Left renal cortex interstitium (tissue), 4 donors: Measurements from ENCODE around the gene ANKS1A. TPM values are rescaled to one million over a fixed set of nuclear protein-coding genes. Genes with fewer than 3 reads are reported as not detected.

Experiments
- DNase-seq, 4 donors: peaks; one replicate each; pipeline ENCODE4 v3.0.0-alpha.2; 2013; ENCODE audit warnings: low read depth in 4 of 4, low spot score in 2 of 4, missing footprints in 1 of 4
- polyA plus RNA-seq, 4 donors: library from polyadenylated mRNA; unstranded; fragments of 120-200 nt; gene quantifications; one replicate each; pipeline ENCODE4 v1.2.1, GENCODE V29; 2013; ENCODE audit not compliant: insufficient read length in 4 of 4

The ANKS1A gene
- polyA plus RNA-seq, 4 donors = 33.1 to 53.7 (median 43.2) TPM

DNA sequence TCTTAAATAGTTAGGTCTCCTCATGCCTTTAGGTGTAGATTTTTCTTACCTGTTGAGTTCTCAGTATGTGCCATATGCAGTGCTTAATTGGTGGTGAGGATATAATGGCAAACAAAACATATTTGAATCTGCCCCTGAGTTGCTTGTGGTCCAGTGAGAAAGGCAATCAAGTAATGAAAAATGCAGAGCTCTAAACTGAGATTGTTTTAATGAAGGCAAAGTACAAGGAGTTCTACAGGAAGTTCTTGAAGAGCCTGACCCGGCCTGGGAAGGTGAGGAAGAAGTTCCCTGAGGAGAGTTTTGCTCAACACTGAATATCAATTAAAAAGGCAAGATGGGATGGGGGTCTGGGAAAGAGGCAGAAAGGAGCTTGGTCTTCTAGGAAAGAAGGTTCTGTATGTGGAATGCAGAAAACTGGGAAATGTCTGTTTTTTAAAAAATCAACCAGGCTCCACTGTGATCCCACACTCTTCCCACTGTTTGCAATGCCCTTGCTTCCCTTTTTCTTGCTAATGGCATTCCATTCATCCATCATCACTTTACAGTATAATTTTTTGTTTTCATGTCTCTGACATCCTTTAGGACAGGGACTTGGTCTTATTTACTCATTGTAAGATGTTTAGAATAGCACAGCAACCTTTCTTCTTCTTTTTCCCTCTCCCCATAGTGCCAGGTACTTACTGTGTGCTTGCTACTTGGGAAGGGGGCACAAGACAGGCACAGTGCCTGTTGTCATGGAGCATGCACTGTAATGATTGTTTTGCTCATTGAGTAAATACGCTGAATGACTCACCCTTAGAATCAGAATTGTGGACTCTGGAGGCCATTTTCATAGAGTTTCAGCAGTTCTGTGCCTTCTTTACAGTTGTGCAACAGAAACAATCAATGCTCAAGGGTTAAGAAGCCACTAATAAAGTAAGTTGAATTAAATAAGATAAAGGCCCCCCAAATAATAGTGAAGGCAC lies 64.3 kb downstream of the ANKS1A start:
- DNase-seq = no peak

GRCh38 chr6:34955442-34955841 lies 66.4 kb downstream of the ANKS1A start:
- DNase-seq = no peak

DNA sequence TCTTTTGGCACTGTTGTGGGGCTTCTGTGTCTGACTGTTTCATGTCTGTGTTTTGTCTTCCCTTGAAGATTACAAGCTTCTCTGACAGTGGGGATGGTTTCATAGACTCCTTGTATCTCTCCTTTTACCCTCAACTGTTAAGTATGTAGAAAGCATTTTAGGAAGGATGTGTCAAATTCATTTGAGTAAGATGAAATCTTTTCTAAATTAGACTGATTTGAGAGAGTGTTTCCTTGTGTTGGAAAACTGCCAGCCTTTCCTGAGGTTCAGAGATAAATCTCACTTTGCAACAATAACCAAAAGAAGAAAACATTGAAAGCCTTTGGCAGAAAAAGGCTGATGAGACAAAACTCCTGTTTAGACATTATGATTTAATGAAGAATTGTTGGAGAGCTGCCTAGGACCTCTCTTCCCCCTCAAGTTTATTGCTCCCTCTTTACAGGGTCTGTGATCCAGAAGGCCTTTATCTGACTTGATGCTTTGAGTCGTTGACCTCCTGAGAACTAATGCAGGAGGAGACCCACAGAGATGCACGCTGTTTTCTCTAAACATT lies 68.3 kb downstream of the ANKS1A start:
- no peak for DNase-seq

DNA sequence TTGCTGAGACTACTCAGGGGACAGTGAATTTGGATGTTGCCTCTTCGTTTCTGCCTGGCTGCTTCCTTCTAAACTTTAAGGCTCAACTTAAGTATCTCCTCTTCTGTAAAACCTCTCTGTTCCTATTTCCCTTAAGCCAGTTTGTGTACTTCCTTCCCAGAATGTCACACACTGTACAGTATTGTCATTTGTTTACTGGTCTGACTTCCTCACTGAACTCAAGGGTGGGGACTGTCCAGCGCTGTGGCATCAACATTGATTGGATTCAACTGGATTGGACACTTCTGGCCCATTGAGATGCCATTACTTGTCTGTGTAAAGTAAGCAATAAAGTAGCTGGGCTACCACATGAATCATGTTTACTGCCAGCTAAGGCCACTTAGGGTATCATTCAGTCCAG lies 69.7 kb downstream of the ANKS1A start:
- DNase-seq = no peak

GRCh38 chr6:34959224-34959623 lies 70.2 kb downstream of the ANKS1A start:
- no peak for DNase-seq

GRCh38 chr6:34961082-34961481 lies 72.0 kb downstream of the ANKS1A start:
- no peak for DNase-seq

GRCh38 chr6:34961574-34961973 lies 72.5 kb downstream of the ANKS1A start:
- no peak for DNase-seq

- no peak for DNase-seq
These were observed 75.5 kb downstream of the ANKS1A start for GRCh38 chr6:34964564-34964963.

DNA sequence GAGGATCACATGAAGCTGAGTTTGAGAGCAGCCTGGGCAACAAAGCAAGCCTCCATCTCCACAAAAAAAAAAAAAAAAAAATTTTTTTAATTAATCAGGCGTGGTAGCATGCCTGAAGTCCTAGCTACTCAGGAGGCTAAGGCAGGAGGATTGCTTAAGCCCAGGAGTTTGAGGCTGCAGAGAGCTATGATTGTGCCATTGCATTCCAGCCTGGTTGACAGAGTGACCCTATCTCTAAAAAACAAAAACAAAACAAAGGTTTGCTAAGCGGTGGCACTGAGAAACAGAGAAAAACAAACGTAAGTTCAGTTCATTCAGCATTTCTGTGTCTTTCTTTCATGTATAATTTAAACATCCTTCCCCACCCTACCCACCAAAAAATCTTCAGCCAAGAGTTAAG lies 78.4 kb downstream of the ANKS1A start:
- no peak for DNase-seq

DNA sequence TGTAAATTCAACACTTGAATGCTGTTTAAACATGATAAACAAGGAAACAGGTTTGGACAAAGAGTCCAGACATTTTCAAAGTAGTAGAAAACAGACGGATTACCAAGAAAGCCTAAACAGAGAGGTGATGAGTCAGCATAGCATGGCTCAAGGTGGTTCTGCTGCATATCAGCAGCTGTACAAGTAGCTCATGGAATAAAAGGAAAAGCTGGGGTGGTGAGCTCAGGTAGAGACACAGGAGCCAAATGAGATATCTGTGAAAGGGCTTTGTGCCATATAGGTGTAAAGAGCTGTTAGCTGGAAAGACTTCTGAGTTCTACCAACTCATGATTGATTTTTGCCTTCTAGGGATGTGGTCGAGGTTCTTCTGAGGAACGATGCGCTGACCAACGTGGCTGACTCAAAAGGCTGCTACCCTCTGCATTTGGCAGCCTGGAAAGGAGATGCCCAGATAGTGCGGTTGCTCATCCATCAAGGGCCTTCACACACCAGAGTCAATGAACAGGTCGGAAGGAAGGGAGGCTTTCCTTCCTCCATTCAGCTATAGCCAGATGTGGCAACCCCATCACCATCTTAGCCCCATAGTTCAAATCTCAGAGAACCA lies 80.7 kb downstream of the ANKS1A start:
- no peak for DNase-seq

DNA sequence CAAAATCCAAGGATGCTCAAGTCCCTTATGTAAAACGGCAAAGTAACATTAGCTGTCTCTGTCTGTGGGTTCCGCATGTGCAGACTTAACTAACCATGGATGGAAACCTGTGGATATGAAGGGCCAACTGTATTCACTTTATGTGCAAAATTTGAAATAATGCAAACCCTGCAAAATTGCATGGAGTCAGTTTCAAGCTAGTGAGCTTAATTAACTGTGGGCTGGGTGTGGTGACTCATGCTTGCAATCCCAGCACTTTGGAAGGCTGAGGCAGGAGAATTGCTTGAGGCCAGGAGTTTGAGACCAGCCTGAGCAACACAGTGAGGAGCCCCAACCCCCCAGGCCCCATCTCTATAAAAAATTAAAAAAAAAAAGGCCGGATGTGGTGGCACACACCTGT lies 81.4 kb downstream of the ANKS1A start:
- DNase-seq = no peak

DNA sequence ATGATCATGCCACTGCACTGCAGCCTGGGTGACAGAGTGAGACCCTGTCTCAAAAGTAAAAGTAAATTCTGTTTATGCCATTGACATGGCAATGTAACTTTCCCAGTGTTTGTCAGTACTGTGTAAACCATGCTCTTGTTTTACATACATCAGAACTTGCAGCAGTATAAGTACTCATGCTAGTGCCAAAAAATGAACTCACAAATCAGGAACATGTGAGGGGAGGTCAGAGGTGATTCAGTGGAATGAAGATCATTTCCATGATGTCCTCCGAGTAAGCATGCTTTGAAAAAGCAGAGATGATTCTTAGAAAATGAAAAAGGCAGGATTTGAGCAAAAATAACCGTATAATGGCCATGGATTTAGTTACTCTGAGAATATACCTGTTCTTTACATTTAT lies 81.9 kb downstream of the ANKS1A start:
- DNase-seq = no peak

DNA sequence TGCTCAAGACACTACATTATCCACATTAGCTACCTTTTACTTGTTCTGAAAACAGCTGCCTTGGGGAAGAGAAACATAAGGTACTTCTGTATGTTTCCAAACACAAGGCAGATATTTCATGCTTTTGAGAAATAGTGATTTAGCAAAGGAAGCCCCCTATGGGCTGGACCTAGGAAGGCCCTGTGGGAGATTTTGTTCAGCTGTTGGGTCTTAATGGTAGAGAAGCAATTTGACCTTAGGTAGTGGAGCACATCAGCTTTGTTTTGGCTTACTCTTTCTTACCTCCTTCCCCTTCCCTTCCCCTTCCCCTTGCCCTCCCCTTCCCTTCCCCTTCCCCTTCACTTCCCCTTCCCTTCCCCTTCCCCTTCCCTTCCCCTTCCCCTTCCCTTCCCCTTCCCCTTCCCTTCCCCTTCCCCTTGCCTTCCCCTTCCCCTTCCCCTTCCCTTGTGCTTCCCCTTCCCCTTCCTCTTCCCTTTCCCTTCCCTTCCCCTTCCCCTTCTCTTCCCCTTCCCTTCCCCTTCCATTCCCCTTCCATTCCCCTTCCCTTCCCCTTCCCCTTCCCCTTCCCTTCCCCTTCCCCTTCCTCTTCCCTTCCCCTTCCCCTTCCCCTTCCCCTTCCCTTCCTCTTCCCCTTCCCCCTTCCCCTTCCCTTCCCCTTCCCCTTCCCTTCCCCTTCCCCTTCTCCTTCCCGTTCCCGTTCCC lies 84.6 kb downstream of the ANKS1A start:
- no peak for DNase-seq

- no peak for DNase-seq
These were observed 85.2 kb downstream of the ANKS1A start for GRCh38 chr6:34974249-34974642.

GRCh38 chr6:34976239-34976638 lies 87.2 kb downstream of the ANKS1A start:
- DNase-seq = no peak

DNA sequence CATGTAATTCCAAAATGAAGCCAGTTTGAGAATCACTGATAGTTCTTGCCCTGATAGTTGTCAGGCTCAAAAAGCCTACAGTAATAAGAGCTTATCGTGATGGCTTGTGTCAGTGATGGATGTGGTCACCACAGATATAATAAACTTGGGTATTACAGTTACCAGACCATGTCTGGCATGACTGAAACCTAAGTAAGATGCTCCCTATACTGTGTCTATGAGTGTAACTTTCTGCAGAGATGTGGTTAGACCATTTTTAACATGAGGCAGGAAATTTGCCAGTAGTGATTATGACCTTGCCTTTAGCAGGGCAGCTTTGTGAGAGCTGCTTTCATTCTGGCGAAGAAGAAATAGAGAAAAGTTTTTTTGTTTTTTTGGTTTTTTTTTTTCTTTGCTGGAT lies 90.2 kb downstream of the ANKS1A start:
- DNase-seq = no peak

GRCh38 chr6:34979994-34980393 lies 90.9 kb downstream of the ANKS1A start:
- no peak for DNase-seq

- no peak for DNase-seq
These were observed 92.3 kb downstream of the ANKS1A start for GRCh38 chr6:34981366-34981765.

- no peak for DNase-seq
These were observed 92.9 kb downstream of the ANKS1A start for GRCh38 chr6:34981951-34982350.

GRCh38 chr6:34982424-34982852 lies 93.4 kb downstream of the ANKS1A start:
- DNase-seq = no peak

DNA sequence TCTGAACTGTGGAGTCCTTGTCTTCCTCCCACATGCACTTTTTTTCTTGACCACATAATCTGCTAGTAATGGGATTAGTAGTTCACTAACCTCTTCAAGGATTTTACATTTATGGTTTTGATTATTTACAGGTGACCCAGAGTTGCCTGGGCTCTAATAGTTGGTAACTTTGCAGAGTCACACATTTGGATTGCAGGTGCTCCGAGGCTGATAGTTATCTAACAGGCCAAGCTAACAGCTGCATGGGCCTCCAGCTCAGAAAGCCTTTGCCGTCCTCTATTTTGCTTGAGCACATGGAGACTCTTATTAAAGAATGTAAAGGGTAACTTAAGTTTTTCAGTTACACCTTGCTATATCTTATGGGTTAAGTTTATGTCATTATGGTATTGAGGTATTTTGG lies 95.4 kb downstream of the ANKS1A start:
- no peak for DNase-seq
